HG03039 (cell line): ENCODE data around the gene LYPLA2.
A peak's percentile ranks its signal among the peaks of the same experiment; 100 is the strongest.

Source experiments
- ATAC-seq: cut with Tn5 transposase; IDR thresholded peaks from one replicate; pipeline ENCODE4 v1.9.1; 2021; ENCODE audit warnings: mild to moderate bottlenecking, moderate library complexity; ENCODE audit not compliant: unreplicated experiment

LYPLA2 gene

DNA sequence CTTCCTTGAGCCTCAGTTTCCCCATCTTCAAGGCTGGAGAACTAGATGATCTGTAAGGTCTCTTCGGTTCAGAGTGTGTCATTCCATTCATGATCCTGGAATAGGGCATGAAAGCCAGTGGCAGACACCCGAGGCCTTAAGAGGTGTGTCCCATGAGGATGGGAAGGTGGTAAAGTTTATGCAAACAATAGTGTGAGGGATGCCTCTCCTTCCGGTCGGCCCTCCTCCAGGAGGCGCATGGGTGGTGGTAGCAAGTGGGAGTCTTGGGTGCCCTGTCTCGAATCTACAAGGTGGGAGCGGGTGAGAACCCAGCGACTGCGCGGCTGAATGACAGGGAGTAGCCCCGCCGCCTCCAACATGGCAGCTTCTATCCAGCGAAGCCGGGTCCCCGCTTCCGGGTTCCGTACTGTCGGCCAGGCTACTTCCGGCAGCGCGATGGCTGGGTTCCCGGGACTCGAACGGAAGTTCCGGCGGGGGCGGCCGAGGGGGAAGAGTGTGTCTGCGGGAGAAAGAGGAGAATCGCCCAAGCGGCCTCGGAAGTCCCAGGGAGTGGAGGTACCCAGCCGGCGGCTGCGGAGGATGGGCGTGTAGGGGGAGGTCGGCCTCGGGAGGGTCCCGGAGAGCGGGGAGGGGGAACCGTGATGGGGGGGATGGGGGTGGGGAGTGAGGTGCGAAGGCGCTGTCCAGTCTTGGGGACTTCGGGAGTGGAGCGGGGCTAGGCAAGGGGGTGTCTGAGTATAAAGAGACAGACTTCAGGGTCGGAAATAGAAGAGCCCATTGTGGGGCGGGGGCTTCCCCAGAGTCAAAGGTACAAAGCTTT, at the start of gene LYPLA2:
LYPLA2 (plus strand) TSS at position 450 of the 820 bp plus-strand sequence. CDS start 1,538 bp downstream, outside the sequence.
- ATAC-seq = peak; percentile 71

DNA sequence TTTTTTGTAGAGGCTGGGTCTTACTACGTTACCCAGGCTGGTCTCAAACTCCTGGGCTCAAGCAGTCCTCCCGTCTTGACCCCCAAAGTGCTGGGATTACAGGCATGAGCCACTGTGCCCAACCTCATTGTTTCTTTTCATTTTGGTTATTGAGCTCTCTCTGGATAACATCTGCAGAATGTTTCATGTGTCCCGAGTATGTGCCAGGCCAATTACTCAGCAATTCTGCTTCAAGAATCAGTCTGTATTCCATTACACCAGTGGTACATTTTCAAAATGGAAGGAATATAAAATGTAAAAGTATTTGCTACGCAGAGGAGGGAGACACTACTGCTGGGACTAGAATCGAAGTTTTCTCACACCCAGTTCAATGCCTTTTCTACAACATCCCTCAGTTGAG, 49.3 kb upstream of the LYPLA2 start:
- no peak for ATAC-seq

DNA sequence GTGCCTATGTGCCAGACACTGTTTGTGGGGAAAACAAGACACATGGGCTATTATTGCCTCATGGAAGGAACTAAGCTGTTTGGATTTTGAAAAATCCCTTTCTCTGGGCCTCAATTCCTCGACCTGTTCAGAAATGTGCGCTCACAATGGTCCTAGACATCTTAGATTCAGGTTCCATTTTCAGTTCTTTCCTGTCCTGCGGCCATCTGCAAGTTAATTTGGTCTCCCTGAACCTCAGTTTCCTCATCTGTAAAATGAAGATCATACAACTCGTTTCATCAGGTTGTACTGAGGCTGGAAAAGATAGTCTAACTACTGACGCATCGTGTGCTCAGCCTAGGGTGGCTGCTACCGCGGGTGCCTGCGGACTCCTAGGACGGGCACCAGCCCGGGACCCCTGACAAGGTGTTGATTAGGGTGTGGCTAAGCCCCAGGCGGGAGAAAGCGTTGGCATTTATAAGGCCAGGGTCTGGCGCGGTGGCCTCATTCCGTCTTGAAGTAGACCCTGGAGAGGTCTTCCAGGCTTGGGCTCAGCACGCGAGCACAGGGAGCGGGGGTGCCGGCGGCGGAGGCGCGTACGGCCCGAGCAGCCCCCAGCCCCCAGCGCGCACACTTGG, 48.2 kb upstream of the LYPLA2 start:
- peak; percentile 14 for ATAC-seq

DNA sequence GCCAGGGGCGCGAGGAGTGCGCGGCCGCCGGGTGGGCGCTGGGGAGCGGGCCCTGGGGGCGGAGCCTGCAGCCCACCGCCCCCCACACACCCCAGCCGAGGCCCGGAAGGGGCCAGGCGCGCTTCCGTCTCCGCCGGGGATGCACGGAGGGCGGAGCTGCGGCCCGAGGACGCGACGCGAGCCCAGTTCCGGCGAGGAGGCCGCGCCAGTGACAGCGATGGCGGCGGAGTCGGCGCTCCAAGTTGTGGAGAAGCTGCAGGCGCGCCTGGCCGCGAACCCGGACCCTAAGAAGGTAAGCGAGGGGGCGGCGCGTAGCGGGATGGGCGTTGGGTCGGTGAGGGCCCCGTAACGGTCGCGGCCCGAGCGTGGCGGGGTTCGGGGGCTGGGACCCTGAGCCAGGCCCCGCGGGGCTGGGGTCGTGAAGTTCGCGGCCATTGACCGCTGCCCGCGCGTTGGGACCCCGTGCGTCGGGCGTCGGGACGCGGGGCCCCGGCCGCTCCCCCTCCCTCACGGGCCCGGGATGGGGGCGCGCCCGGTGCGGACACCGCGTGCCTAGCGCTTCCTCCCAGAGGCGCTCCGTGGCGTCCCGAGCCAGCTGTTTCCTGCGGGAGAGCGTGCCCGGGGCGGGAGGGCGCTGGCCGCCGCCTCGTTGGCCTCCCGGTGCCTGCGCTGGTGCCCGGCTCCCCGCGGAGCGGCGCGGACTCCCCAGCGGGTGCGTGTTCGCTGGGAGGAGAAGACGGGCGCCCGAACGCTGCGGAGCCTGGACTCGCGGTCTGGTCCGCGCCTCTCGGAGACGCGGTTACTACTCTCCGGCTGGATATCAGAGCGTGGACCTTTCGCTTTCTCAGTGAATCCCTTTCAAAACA, 47.4 kb upstream of the LYPLA2 start, which contains the start of gene ELOA:
ELOA (plus strand) TSS at position 185 of the 866 bp plus-strand sequence; CDS start at position 218, 33 bp downstream.
- peak; percentile 65 for ATAC-seq

DNA sequence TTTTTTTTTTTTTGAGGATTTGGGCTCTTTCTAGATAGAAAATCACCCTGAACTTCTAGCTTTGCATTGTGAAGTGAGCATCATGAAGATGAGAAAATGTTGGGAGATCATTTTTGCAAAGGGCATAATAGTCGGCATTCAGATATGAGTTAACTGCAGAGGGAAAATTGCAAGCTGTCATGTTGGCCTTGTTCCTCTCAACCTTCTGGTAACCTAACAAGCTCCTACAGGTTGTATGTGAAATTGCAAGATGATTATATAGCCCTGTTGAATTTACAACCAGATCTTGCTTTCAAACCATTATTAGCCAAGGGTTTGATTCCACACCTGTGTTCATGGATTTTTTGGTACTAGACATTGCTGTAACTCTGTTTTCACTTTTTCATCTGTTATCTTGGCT, 45.4 kb upstream of the LYPLA2 start:
- ATAC-seq = no peak

DNA sequence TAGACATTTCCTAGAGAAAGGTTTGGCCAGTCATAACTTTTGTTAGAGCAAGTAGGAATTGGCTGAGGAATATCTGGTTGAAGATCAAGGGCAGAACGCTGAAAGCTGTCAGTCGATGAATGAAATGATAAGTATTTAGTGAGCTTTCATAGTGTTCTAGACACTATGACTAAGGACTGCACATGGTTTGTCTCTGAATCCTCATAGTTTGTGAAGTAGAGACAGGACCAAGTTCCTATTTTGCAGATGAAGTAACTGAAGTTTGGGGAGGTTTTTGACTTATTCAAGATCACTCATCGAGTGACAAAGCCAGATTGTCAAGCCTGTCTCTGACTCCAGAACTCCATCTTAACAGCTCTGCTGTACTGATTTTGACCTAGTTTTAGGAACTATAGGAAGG, 42.9 kb upstream of the LYPLA2 start:
- ATAC-seq = no peak

DNA sequence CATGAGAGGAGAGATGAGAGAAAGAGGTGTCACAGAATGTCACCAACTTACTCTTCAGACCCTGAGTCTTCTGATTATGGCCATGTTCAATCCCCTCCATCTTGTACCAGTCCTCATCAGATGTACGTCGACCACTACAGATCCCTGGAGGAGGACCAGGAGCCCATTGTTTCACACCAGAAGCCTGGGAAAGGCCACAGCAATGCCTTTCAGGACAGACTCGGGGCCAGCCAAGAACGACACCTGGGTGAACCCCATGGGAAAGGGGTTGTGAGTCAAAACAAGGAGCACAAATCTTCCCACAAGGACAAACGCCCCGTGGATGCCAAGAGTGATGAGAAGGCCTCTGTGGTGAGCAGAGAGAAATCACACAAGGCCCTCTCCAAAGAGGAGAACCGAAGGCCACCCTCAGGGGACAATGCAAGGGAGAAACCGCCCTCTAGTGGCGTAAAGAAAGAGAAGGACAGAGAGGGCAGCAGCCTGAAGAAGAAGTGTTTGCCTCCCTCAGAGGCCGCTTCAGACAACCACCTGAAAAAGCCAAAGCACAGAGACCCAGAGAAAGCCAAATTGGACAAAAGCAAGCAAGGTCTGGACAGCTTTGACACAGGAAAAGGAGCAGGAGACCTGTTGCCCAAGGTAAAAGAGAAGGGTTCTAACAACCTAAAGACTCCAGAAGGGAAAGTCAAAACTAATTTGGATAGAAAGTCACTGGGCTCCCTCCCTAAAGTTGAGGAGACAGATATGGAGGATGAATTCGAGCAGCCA, 39.7 kb upstream of the LYPLA2 start:
- no peak for ATAC-seq

DNA sequence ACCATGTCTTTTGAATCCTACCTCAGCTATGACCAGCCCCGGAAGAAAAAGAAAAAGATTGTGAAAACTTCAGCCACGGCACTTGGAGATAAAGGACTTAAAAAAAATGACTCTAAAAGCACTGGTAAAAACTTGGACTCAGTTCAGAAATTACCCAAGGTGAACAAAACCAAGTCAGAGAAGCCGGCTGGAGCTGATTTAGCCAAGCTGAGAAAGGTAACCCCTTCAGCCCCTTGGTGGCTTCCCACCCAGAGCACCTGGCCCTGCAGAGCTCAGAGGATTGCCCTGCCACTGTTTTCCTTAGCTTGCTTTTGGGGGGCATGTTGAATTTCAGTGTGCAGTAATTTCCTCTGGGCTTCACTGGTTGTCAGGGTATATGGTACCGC, 39.1 kb upstream of the LYPLA2 start:
- no peak for ATAC-seq

DNA sequence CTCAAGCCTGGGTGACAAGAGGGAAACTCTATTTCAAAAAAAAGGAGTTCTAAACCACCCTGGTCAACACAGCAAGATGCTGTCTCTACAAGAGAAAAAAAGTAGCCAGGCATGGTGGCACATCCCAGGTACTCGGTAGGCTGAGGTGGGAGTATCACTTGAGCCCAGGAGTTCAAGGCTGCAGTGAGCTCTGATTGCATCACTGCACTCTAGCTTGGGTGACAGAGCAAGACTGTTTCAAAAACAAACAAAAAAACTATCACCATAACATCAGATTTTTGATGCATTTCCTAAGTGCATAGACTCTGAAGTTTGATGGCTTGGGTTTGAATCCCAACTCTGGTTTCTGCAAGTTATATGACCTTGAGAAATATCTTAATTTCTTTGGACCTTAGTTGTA, 38.0 kb upstream of the LYPLA2 start:
- ATAC-seq = no peak

DNA sequence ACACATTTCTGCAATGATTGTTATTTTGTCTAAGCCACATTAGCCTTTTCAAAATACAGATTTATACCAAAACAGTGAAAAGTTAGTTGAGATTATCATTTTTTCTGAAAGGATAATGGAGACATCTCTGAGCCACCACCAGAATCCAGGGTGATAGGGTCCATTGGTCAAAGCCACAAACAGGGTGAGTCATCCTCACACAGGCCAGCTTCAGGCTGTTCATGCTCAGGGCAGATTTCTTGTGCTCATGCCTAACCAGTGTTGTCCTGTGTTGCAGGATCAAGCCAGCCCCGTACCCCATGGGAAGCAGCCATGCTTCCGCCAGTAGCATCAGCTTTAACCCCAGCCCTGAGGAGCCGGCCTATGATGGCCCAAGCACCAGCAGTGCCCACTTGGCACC, 34.3 kb upstream of the LYPLA2 start:
- no peak for ATAC-seq

DNA sequence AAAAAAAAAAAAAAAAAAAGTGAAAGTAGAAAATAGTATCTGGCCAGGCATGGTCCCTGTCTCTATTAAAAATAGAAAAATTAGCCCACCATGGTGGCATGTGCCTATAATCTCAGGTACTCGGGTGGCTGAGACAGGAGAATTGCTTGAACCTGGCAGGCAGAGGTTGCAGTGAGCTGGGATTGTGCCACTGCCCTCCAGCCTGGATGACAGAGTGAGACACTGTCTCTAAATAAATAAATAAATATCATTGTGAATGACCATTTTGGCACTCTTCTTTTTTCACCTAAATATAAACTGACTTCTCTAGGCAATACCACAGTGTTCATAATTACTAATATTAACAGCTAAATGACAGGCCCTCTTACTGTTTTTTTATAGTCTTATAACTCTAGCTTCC, 33.1 kb upstream of the LYPLA2 start:
- no peak for ATAC-seq

DNA sequence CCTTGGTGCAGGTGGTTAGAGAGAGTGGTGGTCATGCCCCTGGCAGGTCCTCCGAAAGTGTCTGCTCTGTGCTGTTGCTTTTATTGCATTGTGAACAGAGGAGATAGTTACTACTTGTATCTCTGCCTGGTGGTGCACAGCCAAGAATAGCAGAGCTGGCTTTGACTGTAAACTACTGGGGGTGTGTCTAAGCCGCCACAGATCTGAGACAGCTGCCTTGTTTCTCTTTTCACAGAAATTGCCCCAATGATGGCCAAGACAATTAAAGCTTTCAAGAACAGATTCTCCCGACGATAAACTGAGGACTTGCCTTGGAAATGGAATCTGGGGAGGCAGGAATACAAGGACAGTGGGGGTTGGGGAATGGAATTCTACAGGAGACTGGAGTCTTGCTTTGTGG, 31.7 kb upstream of the LYPLA2 start:
- no peak for ATAC-seq

DNA sequence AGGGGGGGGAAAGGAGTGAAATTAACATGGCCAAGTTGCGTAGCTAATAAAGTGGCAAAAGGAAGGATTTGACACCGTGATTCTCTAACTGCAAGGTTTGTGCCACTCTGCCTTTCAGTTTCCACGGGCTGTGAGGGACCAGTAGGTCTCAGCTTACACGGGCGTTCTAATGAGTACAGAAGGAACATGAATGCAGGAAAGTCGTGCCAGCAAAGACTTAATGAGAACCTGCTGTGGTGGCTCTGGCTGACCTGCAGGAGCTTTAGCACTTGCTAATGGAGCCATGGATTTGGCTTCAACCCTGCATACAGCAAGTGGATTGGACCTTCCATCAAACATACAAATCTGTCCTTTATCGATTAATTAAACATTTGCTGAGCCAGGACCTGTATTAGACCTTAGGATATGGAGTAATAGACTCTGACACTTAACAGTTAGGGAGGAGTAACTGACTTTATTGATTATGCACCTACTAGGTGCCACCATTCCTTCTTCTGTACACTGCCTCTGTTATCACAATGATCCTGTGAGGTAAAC, 27.8 kb upstream of the LYPLA2 start:
- no peak for ATAC-seq

DNA sequence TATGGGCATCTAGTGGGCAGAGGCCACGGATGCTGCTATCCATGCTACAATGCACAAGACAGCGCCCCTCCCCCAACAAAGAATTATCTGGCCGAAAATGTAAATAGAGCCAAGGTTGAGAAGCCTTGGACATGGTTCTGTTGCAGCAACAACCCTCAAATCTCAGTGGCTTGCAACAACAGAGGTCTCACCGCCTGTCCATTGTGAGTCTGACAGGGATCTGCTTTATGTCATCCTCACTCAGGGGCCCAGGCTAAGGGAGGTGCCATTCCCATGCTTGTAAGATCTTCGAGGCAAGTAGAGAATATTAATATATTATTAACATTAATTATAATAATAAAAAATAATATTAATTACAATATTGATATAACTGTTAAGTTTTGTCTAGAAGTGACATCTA, 22.2 kb upstream of the LYPLA2 start:
- no peak for ATAC-seq

DNA sequence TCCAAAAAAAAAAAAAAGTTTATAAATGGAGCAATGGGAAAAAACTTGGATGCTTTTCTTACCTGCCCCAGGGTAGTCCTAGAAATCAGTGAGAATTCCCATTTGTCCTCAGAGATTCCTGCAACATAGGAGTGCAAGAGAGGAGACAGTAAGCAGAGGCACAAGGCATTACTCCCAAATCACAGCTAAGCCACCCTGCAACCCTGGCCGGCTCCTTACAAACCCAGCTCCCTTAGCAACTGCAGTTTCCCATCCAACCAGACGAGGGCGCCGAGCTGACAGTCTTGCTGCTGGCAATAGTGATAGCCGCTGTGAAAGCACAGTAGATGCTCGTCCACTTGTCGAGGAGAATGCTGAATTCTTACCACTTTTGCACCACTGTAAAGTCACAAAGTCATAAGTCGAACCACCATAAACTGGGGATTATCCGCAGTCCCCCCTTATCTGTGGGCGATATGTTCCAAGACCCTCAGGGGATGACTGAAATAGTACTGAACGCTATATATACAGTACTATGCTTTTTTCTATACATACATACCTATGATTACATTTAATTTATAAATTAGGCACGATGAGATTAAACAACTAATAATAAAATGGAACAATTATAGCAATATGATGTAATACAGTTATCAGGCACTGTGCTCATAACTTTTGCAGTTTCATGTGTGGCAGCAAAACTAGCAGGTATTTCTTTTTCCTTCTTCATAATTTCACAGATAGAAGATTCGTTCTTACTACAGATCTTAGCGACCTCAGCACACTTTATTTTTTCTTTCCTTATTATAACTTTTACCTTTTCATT, 18.7 kb upstream of the LYPLA2 start:
- ATAC-seq = no peak

DNA sequence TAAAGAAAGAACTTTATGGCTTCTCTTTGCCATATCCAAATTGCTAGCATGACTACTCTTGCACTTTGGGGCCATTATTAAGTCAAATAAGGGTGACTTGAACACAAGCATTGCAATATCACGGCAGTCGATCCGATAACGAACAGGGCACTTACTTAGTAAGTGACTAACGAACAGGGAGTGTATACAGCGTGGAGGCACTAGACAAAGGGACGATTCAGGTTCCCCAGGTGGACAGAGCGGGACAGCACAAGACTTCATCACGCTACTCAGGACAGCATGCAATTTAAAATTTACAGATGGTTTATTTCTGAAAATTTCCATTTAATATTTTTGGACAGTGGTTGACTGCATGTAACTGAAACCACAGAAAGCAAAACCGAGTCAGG, 18.1 kb upstream of the LYPLA2 start:
- no peak for ATAC-seq

DNA sequence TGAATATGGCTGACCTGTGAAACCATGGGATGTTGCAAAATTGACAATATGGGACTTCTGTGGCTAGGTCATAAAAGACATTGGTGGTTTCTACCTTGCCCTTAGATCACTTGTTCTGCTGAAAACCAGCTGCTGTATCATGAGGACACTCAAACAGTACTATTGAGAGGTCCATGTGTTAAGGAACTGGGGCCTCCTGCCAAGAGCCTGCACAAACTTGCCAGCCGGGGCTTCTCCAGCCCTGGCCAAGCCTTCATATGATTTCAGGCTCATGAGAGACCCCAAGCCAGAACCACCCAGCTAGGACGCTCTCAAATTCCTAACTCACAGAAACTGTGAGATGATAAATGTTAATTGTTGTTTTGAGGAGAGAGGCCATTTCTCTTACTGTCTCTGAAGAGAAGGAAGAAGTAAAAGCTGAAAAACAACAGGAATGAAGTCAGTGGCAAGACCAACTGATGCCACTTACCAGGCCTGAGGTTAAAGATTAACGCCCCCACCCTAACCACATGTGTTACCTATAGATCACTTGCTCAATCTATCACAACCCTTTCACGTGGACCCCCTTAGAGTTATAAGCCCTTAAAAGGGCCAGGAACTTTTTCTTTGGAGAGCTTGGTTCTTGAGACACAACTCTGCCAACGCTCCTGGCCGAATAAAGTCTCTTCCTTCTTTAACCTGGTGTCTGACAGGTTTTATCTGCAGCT, 16.6 kb upstream of the LYPLA2 start:
- ATAC-seq = no peak

DNA sequence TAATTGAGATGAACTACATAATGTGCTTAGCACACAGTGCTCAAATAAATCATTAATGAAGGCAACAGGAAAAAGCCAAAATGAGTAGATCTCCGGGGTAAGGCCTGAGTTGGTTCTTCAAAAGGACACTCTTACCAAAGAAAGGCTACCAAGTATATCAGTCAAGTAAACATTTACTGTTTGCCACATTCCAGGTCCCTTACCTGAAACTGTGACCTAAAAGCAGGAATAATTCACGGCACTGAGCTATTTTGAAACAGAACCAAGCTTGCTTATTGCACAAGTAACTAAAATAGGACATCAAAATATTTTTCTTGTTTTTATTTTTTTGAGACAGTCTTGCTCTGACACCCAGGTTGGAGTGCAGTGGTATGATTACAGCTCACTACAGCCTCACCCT, 14.7 kb upstream of the LYPLA2 start:
- ATAC-seq = no peak
